ENCODE measurements around the gene HIGD1A.

The HIGD1A gene

DNA sequence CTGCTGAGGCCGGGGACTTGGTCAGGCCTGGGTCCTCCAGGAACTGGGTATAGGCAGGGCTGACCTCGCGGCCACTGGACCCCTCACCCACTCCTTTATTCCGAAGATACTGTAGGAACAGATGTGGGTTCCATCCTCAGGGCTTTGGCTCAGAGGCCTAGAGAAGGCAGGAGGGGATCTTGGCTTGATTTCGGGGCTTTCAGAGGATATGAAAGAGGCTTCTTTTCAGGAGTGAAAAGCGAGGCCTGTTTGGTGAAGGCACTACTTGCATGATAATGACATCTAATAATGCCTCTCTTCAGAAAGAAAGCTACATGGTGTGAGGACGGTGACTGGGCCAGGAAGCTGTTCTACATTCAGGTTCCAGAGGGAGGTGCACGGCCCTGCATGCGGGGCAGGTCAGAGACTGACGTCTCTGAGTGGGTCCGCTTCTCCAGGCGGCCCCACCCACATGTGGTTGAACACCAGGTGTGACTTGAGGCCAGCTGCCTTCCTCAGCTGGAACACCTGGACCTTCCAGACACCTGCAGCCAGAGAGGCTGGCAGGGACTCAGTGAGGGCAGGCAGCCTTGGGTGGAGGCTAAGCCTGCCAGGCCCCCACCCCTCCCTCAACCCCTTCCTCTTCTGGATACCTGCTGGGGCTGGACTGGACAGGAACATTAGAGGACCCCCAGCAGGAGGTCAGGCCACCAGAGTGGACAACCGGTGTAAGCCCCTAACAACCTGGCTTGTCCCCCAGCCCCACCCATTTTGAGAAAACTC is 70.6 kb downstream of the HIGD1A start:
- DNase-seq (ENCODE audit: low read depth): no peak
